Hepatic stellate cell (primary cell): ENCODE results near the gene KCNA10.

Source experiments
- DNase-seq: peaks from one replicate; pipeline ENCODE4 v3.0.0; 2011; ENCODE audit warnings: low spot score

The KCNA10 gene

GRCh38 chr1:110519125-110519810 is at the start of gene KCNA10:
Gene KCNA10 (minus strand): TSS chr1:110519175. CDS start chr1:110518787, 388 bp downstream.
- DNase-seq, result no peak

DNA sequence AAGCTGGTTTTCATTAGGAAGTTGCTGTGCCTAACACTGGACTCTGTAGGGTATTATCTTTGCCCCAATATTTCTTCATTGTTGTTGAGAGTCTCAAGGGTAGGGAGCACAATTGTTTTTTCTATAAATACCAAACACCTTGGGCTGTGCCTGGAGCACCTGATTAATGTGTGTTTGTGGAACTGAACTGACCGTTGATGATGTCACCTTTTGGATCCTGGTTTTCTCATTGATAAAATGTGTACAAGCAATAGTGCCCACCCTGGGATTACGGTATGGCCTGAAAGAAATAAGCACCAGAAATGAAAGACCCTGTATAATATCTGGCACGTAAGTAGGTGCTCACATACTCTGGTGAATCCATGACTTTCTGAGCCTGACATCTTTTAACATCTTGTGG is 47.9 kb upstream of the KCNA10 start:
- no peak for DNase-seq

- no peak for DNase-seq
These were observed 46.6 kb upstream of the KCNA10 start for GRCh38 chr1:110565565-110565964.

DNA sequence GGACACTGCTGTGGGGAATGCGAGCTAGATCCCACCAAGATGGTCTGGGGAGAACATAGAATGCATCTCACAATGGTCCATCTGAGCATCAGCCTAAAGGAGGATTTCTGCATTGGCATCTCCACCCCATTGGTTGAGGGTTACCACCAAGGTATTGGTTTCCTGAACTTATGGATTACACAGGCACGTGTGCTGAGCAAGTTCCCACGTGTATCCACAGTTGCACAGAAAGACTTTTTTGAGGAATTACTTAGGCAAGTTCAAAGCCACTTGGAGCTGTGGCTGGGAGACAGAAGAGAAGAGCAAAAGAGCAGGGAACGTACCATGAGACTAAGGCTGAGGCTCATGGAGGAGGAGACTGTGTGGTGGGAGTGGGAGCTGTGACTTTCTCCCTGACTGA is 44.1 kb upstream of the KCNA10 start:
- DNase-seq, result no peak

GRCh38 chr1:110561596-110561995 is 42.6 kb upstream of the KCNA10 start:
- no peak for DNase-seq

DNA sequence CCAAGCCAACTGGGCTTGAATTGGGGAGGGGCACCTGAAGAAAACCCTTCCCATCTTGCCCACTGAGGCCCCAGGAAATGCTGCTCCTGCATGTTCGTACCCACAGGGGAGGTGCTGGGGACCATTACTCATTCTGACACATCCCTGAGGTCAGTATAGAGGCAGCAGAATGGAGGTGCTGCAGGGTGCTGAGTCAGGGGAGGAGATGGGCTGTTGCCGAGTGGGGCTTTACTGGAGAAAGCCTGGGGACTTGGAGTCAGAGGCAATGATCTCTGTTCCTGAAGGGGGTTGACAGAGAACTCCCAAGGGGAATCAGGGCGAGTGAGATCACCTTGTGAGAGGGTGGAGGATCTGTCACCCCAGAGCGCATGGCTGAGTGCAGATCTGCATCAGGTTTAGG is 40.2 kb upstream of the KCNA10 start:
- no peak for DNase-seq

DNA sequence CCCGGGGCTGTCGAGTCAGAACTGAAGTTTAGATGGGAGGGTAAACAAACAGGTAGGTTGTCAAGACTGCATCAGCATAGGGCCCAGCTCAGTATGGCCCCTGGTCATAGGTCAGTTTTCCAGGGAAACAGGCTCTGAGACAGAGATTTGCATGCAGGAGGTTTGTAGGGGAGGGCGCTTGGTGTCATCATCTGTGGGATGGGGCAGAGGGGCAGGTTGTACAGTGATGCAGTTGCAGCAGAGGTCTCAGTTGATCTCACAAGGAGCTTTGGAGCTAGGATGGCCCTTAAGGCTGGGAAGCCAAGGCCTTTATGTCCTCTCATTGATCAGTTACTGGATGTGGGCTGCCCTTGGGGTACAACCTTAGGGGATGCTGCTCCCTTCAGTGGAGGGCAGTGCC is 38.5 kb upstream of the KCNA10 start:
- no peak for DNase-seq

GRCh38 chr1:110556471-110556807 is 37.5 kb upstream of the KCNA10 start:
- no peak for DNase-seq

DNA sequence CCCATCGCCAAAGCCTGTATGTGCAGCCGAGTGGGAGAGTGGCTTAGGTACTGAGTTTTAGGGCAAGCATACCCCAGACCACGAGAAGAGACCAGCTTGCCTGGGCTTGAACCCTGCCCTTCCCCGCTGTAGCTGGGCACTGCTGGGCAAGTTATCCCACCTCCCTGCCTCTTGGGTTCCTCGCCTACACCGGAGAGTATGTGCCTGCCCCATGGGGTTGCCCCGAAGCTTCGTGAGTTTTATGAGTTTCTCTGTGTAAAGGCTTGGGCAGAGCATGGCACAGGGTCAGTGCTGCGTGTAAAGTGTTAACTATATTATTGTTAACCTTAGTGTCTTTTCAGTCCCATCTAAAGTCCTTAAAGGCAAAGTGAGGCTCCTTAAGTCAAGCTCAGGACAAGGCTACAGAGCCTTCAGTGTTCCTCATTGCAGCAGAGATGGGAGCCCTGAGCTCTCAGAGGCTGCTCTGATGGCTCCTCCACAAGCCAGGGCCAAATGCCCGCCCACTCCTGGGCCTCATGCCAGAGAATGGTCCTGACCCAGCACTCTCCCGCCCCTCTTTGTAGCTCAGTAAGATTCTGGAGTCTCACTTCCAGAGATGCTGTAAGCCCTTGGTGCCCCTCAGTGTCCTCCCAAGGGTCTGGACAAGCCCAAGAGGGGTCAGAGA is 37.0 kb upstream of the KCNA10 start:
- no peak for DNase-seq

GRCh38 chr1:110554871-110555801 is 36.2 kb upstream of the KCNA10 start:
- peak; percentile 21 for DNase-seq

GRCh38 chr1:110551278-110551809 is 32.4 kb upstream of the KCNA10 start:
- DNase-seq, result no peak

GRCh38 chr1:110549831-110550230 is 30.9 kb upstream of the KCNA10 start:
- no peak for DNase-seq

- no peak for DNase-seq
These were observed 29.4 kb upstream of the KCNA10 start for GRCh38 chr1:110548381-110548780.

DNA sequence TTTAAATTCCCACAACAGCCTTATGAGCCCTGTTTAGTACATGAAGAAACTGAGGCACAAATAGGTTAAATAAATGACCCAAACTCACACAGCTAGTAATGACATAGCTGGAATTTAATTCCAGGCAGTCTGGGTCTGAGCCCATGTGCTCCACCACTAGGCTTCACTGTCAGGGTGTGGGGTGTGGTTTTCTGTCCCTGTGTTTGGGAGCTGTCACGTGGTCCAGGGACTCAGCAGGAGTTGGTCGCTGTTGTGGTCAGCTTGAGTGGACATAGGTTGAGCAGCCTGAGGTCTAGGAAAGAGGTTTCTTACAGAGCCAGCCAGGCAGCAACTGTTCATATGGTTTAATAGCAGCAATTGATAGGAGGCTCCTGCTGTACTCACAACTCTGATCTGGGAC is 28.0 kb upstream of the KCNA10 start:
- DNase-seq, result no peak

- no peak for DNase-seq
These were observed 26.5 kb upstream of the KCNA10 start for GRCh38 chr1:110545492-110545891.

DNA sequence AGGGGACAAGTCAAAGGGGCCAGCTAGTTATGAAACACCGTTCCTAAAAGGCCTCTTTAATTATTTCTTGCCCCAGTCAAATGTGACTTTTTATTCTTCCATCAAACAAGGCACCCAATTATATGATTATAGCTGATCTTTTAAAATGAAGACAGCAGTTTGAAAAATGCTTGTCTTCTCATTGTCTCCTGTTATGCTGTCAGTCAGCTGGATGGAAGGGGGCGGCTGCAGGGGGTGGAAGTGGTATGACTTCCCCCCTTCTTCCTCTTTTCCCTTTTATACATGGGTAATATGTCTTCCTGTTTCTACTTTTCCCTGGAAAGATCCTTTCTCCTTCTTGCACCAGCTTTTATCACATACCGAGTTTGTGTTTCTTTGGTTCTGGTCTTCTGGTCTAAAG is 25.8 kb upstream of the KCNA10 start:
- DNase-seq, result no peak

- DNase-seq, result peak; percentile 50
These were observed 23.8 kb upstream of the KCNA10 start for GRCh38 chr1:110542725-110543124.

- no peak for DNase-seq
These were observed 23.0 kb upstream of the KCNA10 start for GRCh38 chr1:110541906-110542395.

DNA sequence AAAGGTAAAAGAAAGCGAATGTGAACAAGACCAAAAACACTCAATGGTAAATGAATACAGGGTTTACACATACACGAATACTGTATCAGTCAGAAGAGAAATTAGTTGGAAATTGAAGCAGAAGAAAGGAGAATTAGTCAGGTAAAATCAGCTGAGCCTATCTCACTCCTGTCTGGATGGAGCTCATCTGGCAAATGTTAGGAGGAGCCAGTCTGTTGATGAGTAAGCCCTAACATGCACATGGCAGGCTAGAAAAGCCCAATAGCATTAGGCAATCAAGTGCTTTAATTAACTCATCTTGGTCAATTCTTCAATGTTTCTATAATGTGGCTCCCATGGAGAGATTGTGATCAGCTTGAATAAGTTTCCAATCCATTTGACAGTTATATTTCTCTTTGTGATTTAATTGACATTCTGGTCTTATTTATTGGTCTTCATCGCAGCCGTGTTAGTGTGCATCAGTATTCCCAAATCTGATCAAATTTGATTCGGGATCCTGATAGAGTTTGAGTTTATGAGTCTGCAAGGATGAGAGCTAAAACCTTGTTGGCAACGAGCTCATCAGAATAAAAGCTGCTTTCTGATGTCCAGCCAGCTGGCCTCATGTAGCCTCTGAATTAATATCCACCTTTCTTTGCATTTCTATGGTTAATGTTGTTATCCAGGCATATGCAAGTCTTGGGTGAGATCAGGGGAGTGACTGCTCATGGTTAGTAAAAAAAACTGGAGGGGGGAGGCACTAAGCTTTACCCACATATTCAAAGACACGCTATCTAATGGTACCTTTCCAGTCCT is 22.1 kb upstream of the KCNA10 start:
- no peak for DNase-seq

DNA sequence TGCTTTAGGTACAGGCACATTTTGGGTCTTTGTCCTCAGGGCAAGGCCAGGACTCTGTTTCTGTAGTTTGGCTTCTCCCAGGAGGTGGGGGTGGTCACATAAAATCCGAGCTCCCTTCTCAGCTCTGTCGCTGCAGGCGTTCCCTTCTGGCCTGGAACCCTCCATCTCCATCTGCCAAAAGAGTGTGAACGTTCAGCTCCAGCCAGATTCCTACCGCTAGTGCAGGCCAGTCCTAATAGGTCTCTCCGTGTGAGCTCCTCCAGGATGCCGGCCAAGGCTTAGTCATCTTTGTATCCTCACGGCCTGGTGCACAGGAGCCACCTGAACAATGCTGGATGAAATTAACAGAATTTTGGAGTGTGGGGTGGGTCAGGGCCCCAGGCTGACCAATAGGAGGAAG is 19.9 kb upstream of the KCNA10 start:
- no peak for DNase-seq

GRCh38 chr1:110538075-110538474 is 19.1 kb upstream of the KCNA10 start:
- no peak for DNase-seq

DNA sequence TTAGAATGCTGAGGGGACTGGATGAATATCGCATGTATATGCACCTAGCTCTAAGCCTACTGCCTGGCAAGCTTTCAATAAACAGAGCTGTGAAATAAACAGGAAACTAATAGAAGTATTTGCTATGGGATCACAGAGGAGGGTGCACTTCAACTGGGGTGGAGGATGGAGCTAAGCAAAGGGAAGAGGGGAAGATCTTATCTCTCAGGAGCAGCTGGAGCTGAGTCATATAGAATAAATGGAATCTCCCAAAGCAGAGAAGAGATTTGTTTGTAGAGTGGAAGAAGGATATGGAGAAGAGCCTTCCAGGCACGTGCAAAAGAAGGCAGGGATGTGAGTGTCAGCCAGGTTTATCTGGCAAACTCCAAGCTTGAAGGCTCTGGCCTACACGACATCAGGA is 17.0 kb upstream of the KCNA10 start:
- no peak for DNase-seq
